Stomach (tissue), 4 donors: ENCODE results near the gene ABHD1.

Experiments
- POLR2AphosphoS5 ChIP-seq, 3 donors: sonication (generic); formaldehyde crosslinking; IDR thresholded peaks; one replicate each; pipeline ENCODE4 v1.6.1; 2016; ENCODE audit warnings: antibody characterized with exemption in 3 of 3
- TF ChIP-seq, protein P1 (sequence below), 7 experiments: fragments of 450-650 bp in 4 of 7; fragments of 200-600 bp in 3 of 7; sonication (generic) in 3 of 7; IDR thresholded peaks; one replicate each; pipeline ENCODE4 v1.5.1; 2016 to 2019; ENCODE audit warnings: antibody characterized with exemption in 7 of 7, control low read depth in 2 of 7, mild to moderate bottlenecking in 1 of 7

DNA sequence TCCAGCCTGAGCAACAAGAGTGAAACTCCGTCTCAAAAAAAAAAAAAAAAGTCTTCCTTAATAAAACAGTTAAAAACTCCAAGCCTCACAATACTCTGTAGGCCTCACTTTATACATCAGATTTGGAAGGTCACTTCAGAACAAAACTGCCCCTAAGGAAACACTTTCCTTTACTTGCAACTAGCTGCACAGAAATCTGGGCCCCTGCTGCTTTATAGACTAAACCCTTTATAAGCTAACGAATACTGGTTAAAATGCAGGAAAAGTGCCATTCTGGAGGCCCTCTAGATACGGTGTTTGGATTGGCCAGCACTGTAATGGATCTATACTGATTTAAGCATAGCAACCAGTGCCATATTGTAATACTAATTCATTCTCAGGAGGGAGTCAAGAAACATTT is 1.5 kb downstream of the ABHD1 start:
- no peak for TF ChIP-seq POLR2AphosphoS5 (IDR thresholded peaks at IDR 0.05)
- TF ChIP-seq, protein P1, sequence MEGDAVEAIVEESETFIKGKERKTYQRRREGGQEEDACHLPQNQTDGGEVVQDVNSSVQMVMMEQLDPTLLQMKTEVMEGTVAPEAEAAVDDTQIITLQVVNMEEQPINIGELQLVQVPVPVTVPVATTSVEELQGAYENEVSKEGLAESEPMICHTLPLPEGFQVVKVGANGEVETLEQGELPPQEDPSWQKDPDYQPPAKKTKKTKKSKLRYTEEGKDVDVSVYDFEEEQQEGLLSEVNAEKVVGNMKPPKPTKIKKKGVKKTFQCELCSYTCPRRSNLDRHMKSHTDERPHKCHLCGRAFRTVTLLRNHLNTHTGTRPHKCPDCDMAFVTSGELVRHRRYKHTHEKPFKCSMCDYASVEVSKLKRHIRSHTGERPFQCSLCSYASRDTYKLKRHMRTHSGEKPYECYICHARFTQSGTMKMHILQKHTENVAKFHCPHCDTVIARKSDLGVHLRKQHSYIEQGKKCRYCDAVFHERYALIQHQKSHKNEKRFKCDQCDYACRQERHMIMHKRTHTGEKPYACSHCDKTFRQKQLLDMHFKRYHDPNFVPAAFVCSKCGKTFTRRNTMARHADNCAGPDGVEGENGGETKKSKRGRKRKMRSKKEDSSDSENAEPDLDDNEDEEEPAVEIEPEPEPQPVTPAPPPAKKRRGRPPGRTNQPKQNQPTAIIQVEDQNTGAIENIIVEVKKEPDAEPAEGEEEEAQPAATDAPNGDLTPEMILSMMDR (IDR thresholded peaks at IDR 0.05): no peak
